ENCODE measurements around the gene MSS51.

DNA sequence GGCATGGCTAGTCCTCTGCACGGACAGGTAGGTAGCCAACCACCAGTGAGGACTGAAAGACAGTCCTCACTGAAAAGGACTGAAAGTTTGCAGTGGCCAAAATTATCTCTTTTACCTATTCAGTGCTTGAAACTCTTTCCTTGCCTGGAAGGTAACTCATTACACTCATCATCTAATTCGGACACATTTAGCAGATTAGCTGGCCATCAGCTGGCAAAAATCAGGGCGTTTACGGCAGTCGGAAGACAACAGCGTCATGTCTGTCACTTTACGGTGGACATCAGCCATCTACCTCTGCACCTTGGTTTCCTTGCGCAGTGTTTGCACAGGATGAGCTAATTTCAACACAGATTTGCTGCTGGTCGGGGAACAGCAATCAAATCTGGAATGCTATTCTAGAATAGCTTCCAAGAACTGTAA lies 20.2 kb downstream of the MSS51 start:
- TF ChIP-seq, protein P1, sequence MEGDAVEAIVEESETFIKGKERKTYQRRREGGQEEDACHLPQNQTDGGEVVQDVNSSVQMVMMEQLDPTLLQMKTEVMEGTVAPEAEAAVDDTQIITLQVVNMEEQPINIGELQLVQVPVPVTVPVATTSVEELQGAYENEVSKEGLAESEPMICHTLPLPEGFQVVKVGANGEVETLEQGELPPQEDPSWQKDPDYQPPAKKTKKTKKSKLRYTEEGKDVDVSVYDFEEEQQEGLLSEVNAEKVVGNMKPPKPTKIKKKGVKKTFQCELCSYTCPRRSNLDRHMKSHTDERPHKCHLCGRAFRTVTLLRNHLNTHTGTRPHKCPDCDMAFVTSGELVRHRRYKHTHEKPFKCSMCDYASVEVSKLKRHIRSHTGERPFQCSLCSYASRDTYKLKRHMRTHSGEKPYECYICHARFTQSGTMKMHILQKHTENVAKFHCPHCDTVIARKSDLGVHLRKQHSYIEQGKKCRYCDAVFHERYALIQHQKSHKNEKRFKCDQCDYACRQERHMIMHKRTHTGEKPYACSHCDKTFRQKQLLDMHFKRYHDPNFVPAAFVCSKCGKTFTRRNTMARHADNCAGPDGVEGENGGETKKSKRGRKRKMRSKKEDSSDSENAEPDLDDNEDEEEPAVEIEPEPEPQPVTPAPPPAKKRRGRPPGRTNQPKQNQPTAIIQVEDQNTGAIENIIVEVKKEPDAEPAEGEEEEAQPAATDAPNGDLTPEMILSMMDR (IDR thresholded peaks at IDR 0.05) = no peak
- TF ChIP-seq EP300 (IDR thresholded peaks at IDR 0.05) = no peak

Data from sigmoid colon (tissue), 4 donors.